Embryonic facial prominence (tissue), 1 donor: ENCODE data around the gene CHTF8.
"Not testable (repeated sequence)": the region's sequence is repeated elsewhere in the genome, so short reads cannot be mapped to it uniquely, and the experiment has no call there.

ENCODE experiments used
- DNase-seq: peaks from one replicate; pipeline ENCODE4 v3.0.0-alpha.2; 2016; ENCODE audit errors: extremely low spot score

Gene CHTF8

GRCh38 chr16:69138608-69139007, 6.2 kb upstream of the CHTF8 start:
- no peak for DNase-seq

- DNase-seq: no peak
These were observed 1.1 kb upstream of the CHTF8 start for GRCh38 chr16:69133373-69133954.

- DNase-seq: peak; percentile 74
These were observed 457 bp downstream of the CHTF8 start for GRCh38 chr16:69131839-69132423.

GRCh38 chr16:69131167-69131838, 1.1 kb downstream of the CHTF8 start:
- DNase-seq: peak; percentile 67

- no peak for DNase-seq
These were observed 1.9 kb downstream of the CHTF8 start for GRCh38 chr16:69130461-69130860.

GRCh38 chr16:69127966-69128510, 4.3 kb downstream of the CHTF8 start:
- DNase-seq: no peak

GRCh38 chr16:69126801-69127200, 5.6 kb downstream of the CHTF8 start:
- DNase-seq: not testable (repeated sequence)

- no peak for DNase-seq
These were observed 6.2 kb downstream of the CHTF8 start for GRCh38 chr16:69126221-69126620.

GRCh38 chr16:69124961-69125360, 7.4 kb downstream of the CHTF8 start:
- DNase-seq: not testable (repeated sequence)

GRCh38 chr16:69124406-69124805, 8.0 kb downstream of the CHTF8 start:
- not testable (repeated sequence) for DNase-seq

- peak; percentile 48 for DNase-seq
These were observed 8.5 kb downstream of the CHTF8 start for GRCh38 chr16:69123910-69124309.

- DNase-seq: no peak
These were observed 12.2 kb downstream of the CHTF8 start for GRCh38 chr16:69120096-69120664.

GRCh38 chr16:69119536-69119935, 12.9 kb downstream of the CHTF8 start:
- DNase-seq: no peak

GRCh38 chr16:69118994-69119393, 13.4 kb downstream of the CHTF8 start:
- no peak for DNase-seq

GRCh38 chr16:69118468-69118867, 13.9 kb downstream of the CHTF8 start:
- DNase-seq: no peak

GRCh38 chr16:69116906-69117305, 15.5 kb downstream of the CHTF8 start:
- no peak for DNase-seq

GRCh38 chr16:69116256-69116875, 16.0 kb downstream of the CHTF8 start:
- DNase-seq: no peak

GRCh38 chr16:69115837-69116236, 16.6 kb downstream of the CHTF8 start:
- DNase-seq: no peak

- no peak for DNase-seq
These were observed 17.0 kb downstream of the CHTF8 start for GRCh38 chr16:69115361-69115760.

- DNase-seq: no peak
These were observed 17.4 kb downstream of the CHTF8 start for GRCh38 chr16:69114976-69115355.

- no peak for DNase-seq
These were observed 17.9 kb downstream of the CHTF8 start for GRCh38 chr16:69114346-69114975.

- no peak for DNase-seq
These were observed 19.2 kb downstream of the CHTF8 start for GRCh38 chr16:69113216-69113615.
